ENCODE measurements around the gene TMC1. TPM values are rescaled to one million over a fixed set of nuclear protein-coding genes. Genes with fewer than 3 reads are reported as not detected.
"Not testable (repeated sequence)": the region's sequence is repeated elsewhere in the genome, so short reads cannot be mapped to it uniquely, and the experiment has no call there.

TMC1 gene
- total RNA-seq, 4 donors from 2014 or later: not detected

GRCh38 chr9:72843520-72844439, 322.4 kb downstream of the TMC1 start:
- no peak for DNase-seq (ENCODE audit: low spot score in 2 of 2)
- WGBS: 69% methylated on average over 9 of the region's 9 CpGs
- Histone ChIP-seq H3K27me3 (no peaks in the 10 kb centered on the region), H3K36me3 (no peaks in the 10 kb centered on the region), H3K4me3 (no peak overlapping the region), H3K9me3 (no peaks in the 10 kb centered on the region), H3K4me1 (no peaks in the 10 kb centered on the region), H3K27ac (no peak overlapping the region)
- no peak for TF ChIP-seq POLR2A (IDR thresholded peaks at IDR 0.05)
- no peak for TF ChIP-seq POLR2AphosphoS5 (IDR thresholded peaks at IDR 0.05)
- TF ChIP-seq EP300 (IDR thresholded peaks at IDR 0.05): no peak
- TF ChIP-seq CTCF (IDR thresholded peaks at IDR 0.05): no peak

GRCh38 chr9:72844440-72844768, 323.0 kb downstream of the TMC1 start:
- DNase-seq (ENCODE audit: low spot score in 2 of 2): no peak
- TF ChIP-seq POLR2A (IDR thresholded peaks at IDR 0.05) (no peak), CTCF (IDR thresholded peaks at IDR 0.05) (no peak), POLR2AphosphoS5 (IDR thresholded peaks at IDR 0.05) (no peak), EP300 (IDR thresholded peaks at IDR 0.05) (no peak)
- Histone ChIP-seq H3K27me3 (no peaks in the 10 kb centered on the region), H3K9me3 (no peaks in the 10 kb centered on the region), H3K36me3 (no peaks in the 10 kb centered on the region), H3K4me3 (no peak overlapping the region), H3K27ac (no peak overlapping the region), H3K4me1 (no peaks in the 10 kb centered on the region)
- WGBS: 90% methylated on average over 1 of the region's 1 CpG

- not testable (repeated sequence) for H3K9me3 ChIP-seq; H3K27ac ChIP-seq; H3K4me3 ChIP-seq; H3K4me1 ChIP-seq; DNase-seq (ENCODE audit: low spot score in 2 of 2); H3K36me3 ChIP-seq; H3K27me3 ChIP-seq
- WGBS: 98% methylated on average over 3 of the region's 3 CpGs
Observed at GRCh38 chr9:72845052-72845451, 323.6 kb downstream of the TMC1 start.

- H3K9me3 ChIP-seq; DNase-seq (ENCODE audit: low spot score in 2 of 2); H3K27ac ChIP-seq; H3K36me3 ChIP-seq; H3K27me3 ChIP-seq; H3K4me3 ChIP-seq; H3K4me1 ChIP-seq: not testable (repeated sequence)
- 93% methylated on average over 4 of the region's 4 CpGs for WGBS
Observed at GRCh38 chr9:72850209-72850608, 328.8 kb downstream of the TMC1 start.

GRCh38 chr9:72855321-72855720, 333.9 kb downstream of the TMC1 start:
- Histone ChIP-seq H3K9me3 (no peaks in the 10 kb centered on the region), H3K27ac (no peak overlapping the region)

More at GRCh38 chr9:72855321-72855720, 333.9 kb downstream of the TMC1 start:
- no peak for TF ChIP-seq POLR2A (IDR thresholded peaks at IDR 0.05)
- TF ChIP-seq EP300 (IDR thresholded peaks at IDR 0.05): no peak
- no peak for TF ChIP-seq POLR2AphosphoS5 (IDR thresholded peaks at IDR 0.05)
- TF ChIP-seq CTCF (IDR thresholded peaks at IDR 0.05): no peak
- Histone ChIP-seq H3K27me3 (no peaks in the 10 kb centered on the region), H3K4me1 (peaks cover 15% of the 10 kb centered on the region), H3K36me3 (no peaks in the 10 kb centered on the region), H3K4me3 (no peak overlapping the region)
- 98% methylated on average over 1 of the region's 1 CpG for WGBS
- no peak for DNase-seq (ENCODE audit: low spot score in 2 of 2)

All from suprapubic skin (tissue), 4 donors.